ENCODE results near the gene HDAC4.

DNA sequence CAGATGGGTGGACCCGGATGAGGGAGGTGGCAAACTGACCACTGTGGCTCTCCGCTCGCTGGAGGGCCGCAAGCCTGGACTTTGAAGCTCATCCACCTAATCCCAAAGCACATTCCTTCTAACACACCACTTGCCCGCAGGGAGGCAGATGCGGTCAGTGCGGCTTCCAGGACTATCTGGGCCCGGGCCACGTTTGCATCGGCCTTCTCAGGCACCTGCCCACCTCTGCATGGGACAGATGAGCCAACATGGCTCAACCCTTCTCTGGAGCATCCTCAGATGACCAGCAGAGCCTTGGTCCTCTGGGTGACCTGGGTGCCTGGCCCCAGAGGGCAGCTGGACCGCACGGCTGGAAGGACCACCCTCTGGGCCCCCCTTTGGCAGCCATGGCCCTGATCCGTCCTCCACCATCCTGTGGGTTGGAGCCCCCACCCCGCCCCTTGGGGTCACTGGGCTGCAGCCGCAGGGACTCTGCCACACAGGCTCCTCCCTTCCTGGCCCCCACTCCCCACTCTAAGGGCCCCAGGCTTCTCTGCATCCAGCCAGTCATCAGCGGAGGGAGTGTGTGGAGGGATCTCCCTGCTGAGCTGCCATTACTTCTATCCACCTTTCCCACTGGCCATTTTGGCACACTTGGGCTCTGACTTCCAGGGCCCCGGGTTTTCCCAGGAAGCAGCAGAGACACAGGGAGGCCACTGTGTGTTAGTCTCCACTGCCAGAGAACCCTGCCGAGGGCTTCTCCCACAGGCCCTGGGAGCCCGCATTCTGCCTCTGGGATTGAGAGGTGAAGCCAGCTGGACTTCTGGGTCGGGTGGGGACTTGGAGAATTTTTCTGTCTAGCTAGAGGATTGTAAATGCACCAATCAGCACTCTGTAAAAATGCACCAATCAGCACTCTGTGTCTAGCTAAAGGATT lies 12.3 kb downstream of the HDAC4 start:
- TF ChIP-seq, protein P1, sequence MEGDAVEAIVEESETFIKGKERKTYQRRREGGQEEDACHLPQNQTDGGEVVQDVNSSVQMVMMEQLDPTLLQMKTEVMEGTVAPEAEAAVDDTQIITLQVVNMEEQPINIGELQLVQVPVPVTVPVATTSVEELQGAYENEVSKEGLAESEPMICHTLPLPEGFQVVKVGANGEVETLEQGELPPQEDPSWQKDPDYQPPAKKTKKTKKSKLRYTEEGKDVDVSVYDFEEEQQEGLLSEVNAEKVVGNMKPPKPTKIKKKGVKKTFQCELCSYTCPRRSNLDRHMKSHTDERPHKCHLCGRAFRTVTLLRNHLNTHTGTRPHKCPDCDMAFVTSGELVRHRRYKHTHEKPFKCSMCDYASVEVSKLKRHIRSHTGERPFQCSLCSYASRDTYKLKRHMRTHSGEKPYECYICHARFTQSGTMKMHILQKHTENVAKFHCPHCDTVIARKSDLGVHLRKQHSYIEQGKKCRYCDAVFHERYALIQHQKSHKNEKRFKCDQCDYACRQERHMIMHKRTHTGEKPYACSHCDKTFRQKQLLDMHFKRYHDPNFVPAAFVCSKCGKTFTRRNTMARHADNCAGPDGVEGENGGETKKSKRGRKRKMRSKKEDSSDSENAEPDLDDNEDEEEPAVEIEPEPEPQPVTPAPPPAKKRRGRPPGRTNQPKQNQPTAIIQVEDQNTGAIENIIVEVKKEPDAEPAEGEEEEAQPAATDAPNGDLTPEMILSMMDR (conservative IDR thresholded peaks at IDR 0.05; ENCODE audit: low read length), result no peak
- no peak for TF ChIP-seq EZH2phosphoT487 (IDR thresholded peaks at IDR 0.05; ENCODE audit: borderline replicate concordance)

Measured in Loucy (cell line).